ENCODE results near the gene MKI67. TPM values are rescaled to one million over a fixed set of nuclear protein-coding genes. Genes with fewer than 3 reads are reported as not detected.
A peak's percentile ranks its signal among the peaks of the same experiment; 100 is the strongest.

The MKI67 gene
- total and polyA plus RNA-seq, 2 donors (not counting 3 experiments of a cell fraction or from before 2014, with no cell fraction given): 16.2 to 125 TPM

- Histone ChIP-seq H2AFZ (ENCODE audit: low read depth, low read length) (no peak overlapping the region), H3K36me3 (ENCODE audit: control insufficient read depth in 2 of 2, extremely low read depth in 1 of 2, insufficient read depth in 2 of 2, low read length in 2 of 2) (peaks cover 17 to 83% of the 10 kb centered on the region in 2 experiments), H4K20me1 (replicated peaks; ENCODE audit: control insufficient read depth, extremely low read depth, insufficient read depth, low read length) (no peaks in the 10 kb centered on the region), H3K4me2 (ENCODE audit: insufficient read depth, low read length) (no peak overlapping the region), H3K9me3 (replicated peaks; ENCODE audit: control insufficient read depth, insufficient read depth, low read length) (no peaks in the 10 kb centered on the region), H3K79me2 (ENCODE audit: control insufficient read depth, insufficient read depth, low read length) (no peaks in the 10 kb centered on the region), H3K27me3 (ENCODE audit: control insufficient read depth in 2 of 2, insufficient read depth in 2 of 2, low read length in 2 of 2) (no peaks in the 10 kb centered on the region), H3K4me1 (ENCODE audit: control insufficient read depth, extremely low read depth, insufficient read depth, low read length) (peaks cover 2% of the 10 kb centered on the region), H3K27ac (ENCODE audit: insufficient read depth, low read depth, low read length) (no peak overlapping the region), H3K4me3 (replicated peaks in 1 of 3; ENCODE audit: insufficient read depth in 1 of 3, low read depth in 1 of 3, low read length in 3 of 3) (no peak overlapping the region), H3K9ac (replicated peaks; ENCODE audit: extremely low read depth, insufficient read depth, low read length) (no peak overlapping the region), H3K9me1 (replicated peaks; ENCODE audit: control insufficient read depth, extremely low read depth, insufficient read depth, low read length) (no peaks in the 10 kb centered on the region)
- BruUV-seq (replicated peaks): no TSS peak
- TF ChIP-seq POLR2AphosphoS5 (IDR thresholded peaks at IDR 0.05; ENCODE audit: insufficient read depth, low read depth, low read length) (no peak), CTCF (IDR thresholded peaks at IDR 0.05; ENCODE audit: extremely low read depth in 1 of 2, insufficient read depth in 1 of 2, low read depth in 1 of 2, low read length in 2 of 2) (peak; percentile 65 to 67)
- DNase-seq (ENCODE audit: low read depth, low spot score): peak; percentile 68
- ChIA-PET CTCF (interaction anchor here (0.7 to 4.3 kb wide), 55 partner anchors 9 to 970 kb away, joined by 3 to 108 read pairs (median 5); partner anchors contain the start of gene PTPRE), POLR2A (no interaction called here)
- intact Hi-C loops (cut with micrococcal nuclease): loop anchor here (1.0 to 2.0 kb wide), 6 partner anchors 34 to 390 kb away; partner anchors contain the start of gene PTPRE
- dilution Hi-C loops (cut with MboI; ENCODE audit: extremely low pct_ligation_motif_present, low sequenced_read_pairs): no loop called here
- FAIRE-seq: peak; percentile 93
Measured at GRCh38 chr10:128069351-128070051, 56.7 kb downstream of the MKI67 start.
